ENCODE data around the gene ARMC3.

GRCh38 chr10:22908837-22909236, 19.0 kb upstream of the ARMC3 start:
- no peak for TF ChIP-seq POLR2AphosphoS5 (IDR thresholded peaks at IDR 0.05; ENCODE audit: low read depth, low read length)
- no peak for TF ChIP-seq POLR2A (IDR thresholded peaks at IDR 0.05; ENCODE audit: low read depth, low read length)
- TF ChIP-seq TAF1 (IDR thresholded peaks at IDR 0.05; ENCODE audit: low read depth, low read length), result no peak
- TF ChIP-seq PAX5 (IDR thresholded peaks at IDR 0.05; ENCODE audit: insufficient read depth, low read length, severe bottlenecking), result no peak
- no peak for TF ChIP-seq POU2F2 (IDR thresholded peaks at IDR 0.05; ENCODE audit: low read depth, low read length)
